ENCODE results near the gene TMEM250.

GRCh38 chr9:136088481-136088938 lies 30.2 kb downstream of the TMEM250 start:
- no peak for TF ChIP-seq CTCF (IDR thresholded peaks at IDR 0.05; ENCODE audit: low read length)
- no peak for TF ChIP-seq EZH2 (IDR thresholded peaks at IDR 0.05; ENCODE audit: borderline replicate concordance, low read length)

All from OCI-LY1 (cell line).